ENCODE results near the gene PPFIBP2.

GRCh38 chr11:7668911-7669310 lies 155.1 kb downstream of the PPFIBP2 start:
- TF ChIP-seq CTCF (IDR thresholded peaks at IDR 0.05) = no peak
- TF ChIP-seq POLR2A (IDR thresholded peaks at IDR 0.05) = no peak
